ENCODE results near the gene HAPSTR1. TPM values are rescaled to one million over a fixed set of nuclear protein-coding genes. Genes with fewer than 3 reads are reported as not detected.

HAPSTR1 gene
- total RNA-seq, 1 experiment from 2014 or later, result 49.9 TPM

- DNase-seq (ENCODE audit: low read depth, low spot score), result no peak
- Histone ChIP-seq H3K27ac (ENCODE audit: low read length) (no peak overlapping the region), H3K4me3 (ENCODE audit: low read depth in 2 of 2, low read length in 2 of 2) (no peak overlapping the region), H3K27me3 (ENCODE audit: control insufficient read depth, insufficient read depth, low read length) (no peaks in the 10 kb centered on the region), H3K36me3 (ENCODE audit: control insufficient read depth, insufficient read depth, low read length) (peaks cover 54% of the 10 kb centered on the region), H3K4me1 (ENCODE audit: control insufficient read depth, insufficient read depth, low read length) (peaks cover 23% of the 10 kb centered on the region), H3K9me3 (ENCODE audit: control insufficient read depth, insufficient read depth, low read depth, low read length) (no peaks in the 10 kb centered on the region)
- TF ChIP-seq POLR2AphosphoS5 (IDR thresholded peaks at IDR 0.05; ENCODE audit: low read depth, low read length) (no peak), SIN3A (IDR thresholded peaks at IDR 0.05; ENCODE audit: borderline replicate concordance, insufficient read depth, low read depth, low read length) (no peak), CTCF (IDR thresholded peaks at IDR 0.05) (no peak), TCF7L2 (IDR thresholded peaks at IDR 0.05; ENCODE audit: low read depth, low read length) (no peak)
- TF ChIP-seq, protein P1, sequence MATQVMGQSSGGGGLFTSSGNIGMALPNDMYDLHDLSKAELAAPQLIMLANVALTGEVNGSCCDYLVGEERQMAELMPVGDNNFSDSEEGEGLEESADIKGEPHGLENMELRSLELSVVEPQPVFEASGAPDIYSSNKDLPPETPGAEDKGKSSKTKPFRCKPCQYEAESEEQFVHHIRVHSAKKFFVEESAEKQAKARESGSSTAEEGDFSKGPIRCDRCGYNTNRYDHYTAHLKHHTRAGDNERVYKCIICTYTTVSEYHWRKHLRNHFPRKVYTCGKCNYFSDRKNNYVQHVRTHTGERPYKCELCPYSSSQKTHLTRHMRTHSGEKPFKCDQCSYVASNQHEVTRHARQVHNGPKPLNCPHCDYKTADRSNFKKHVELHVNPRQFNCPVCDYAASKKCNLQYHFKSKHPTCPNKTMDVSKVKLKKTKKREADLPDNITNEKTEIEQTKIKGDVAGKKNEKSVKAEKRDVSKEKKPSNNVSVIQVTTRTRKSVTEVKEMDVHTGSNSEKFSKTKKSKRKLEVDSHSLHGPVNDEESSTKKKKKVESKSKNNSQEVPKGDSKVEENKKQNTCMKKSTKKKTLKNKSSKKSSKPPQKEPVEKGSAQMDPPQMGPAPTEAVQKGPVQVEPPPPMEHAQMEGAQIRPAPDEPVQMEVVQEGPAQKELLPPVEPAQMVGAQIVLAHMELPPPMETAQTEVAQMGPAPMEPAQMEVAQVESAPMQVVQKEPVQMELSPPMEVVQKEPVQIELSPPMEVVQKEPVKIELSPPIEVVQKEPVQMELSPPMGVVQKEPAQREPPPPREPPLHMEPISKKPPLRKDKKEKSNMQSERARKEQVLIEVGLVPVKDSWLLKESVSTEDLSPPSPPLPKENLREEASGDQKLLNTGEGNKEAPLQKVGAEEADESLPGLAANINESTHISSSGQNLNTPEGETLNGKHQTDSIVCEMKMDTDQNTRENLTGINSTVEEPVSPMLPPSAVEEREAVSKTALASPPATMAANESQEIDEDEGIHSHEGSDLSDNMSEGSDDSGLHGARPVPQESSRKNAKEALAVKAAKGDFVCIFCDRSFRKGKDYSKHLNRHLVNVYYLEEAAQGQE (IDR thresholded peaks at IDR 0.05; ENCODE audit: insufficient read depth in 1 of 2, low read depth in 2 of 2, low read length in 1 of 2), result no peak
- no peak for ATAC-seq
- POLR2A ChIA-PET, result interaction anchor here (0.6 kb wide), 1 partner anchor 194 kb away, joined by 3 read pairs; no protein-coding TSS in a partner anchor
- no TSS peak for BruUV-seq (replicated peaks)
- in situ Hi-C loops (cut with HindIII; ENCODE audit: low pct_unique_long_range_greater_than_20kb, low sequenced_read_pairs) (no loop called here), intact Hi-C loops (cut with micrococcal nuclease; ENCODE audit: unreplicated experiment) (no loop called here)
- CTCF ChIA-PET, result interaction anchor here (0.6 kb wide), 1 partner anchor 17 kb away, joined by 8 read pairs; no protein-coding TSS in a partner anchor
Observed at GRCh38 chr16:9102943-9103342, 11.5 kb downstream of the HAPSTR1 start.

- DNase-seq (ENCODE audit: low read depth, low spot score) (no peak), ATAC-seq (no peak)
- H3K4me1 ChIP-seq (ENCODE audit: control insufficient read depth, insufficient read depth, low read length), result peaks cover 17% of the 10 kb centered on the region
- H3K4me3 ChIP-seq (ENCODE audit: low read depth in 2 of 2, low read length in 2 of 2), result no peak overlapping the region
- in situ Hi-C loops (cut with HindIII; ENCODE audit: low pct_unique_long_range_greater_than_20kb, low sequenced_read_pairs) (no loop called here), intact Hi-C loops (cut with micrococcal nuclease; ENCODE audit: unreplicated experiment) (no loop called here)
- TF ChIP-seq CTCF (IDR thresholded peaks at IDR 0.05), result no peak
- TF ChIP-seq, protein P1 (IDR thresholded peaks at IDR 0.05; ENCODE audit: insufficient read depth in 1 of 2, low read depth in 2 of 2, low read length in 1 of 2), result no peak
- TF ChIP-seq SIN3A (IDR thresholded peaks at IDR 0.05; ENCODE audit: borderline replicate concordance, insufficient read depth, low read depth, low read length), result no peak
- no peak for TF ChIP-seq TCF7L2 (IDR thresholded peaks at IDR 0.05; ENCODE audit: low read depth, low read length)
- TF ChIP-seq POLR2AphosphoS5 (IDR thresholded peaks at IDR 0.05; ENCODE audit: low read depth, low read length), result no peak
- POLR2A ChIA-PET, result interaction anchor here (0.6 kb wide), 1 partner anchor 194 kb away, joined by 3 read pairs; no protein-coding TSS in a partner anchor
- peaks cover 59% of the 10 kb centered on the region for H3K36me3 ChIP-seq (ENCODE audit: control insufficient read depth, insufficient read depth, low read length)
- no peak overlapping the region for H3K27ac ChIP-seq (ENCODE audit: low read length)
- H3K27me3 ChIP-seq (ENCODE audit: control insufficient read depth, insufficient read depth, low read length), result no peaks in the 10 kb centered on the region
- H3K9me3 ChIP-seq (ENCODE audit: control insufficient read depth, insufficient read depth, low read depth, low read length), result no peaks in the 10 kb centered on the region
- CTCF ChIA-PET, result no interaction called here
- BruUV-seq (replicated peaks), result no TSS peak
Observed at GRCh38 chr16:9103546-9103945, 12.1 kb downstream of the HAPSTR1 start.

Data from Panc1 (cell line).